SK-N-SH (cell line): Measurements from ENCODE around the gene DOK7. TPM values are rescaled to one million over a fixed set of nuclear protein-coding genes. Genes with fewer than 3 reads are reported as not detected.

Experiments
- CTCF ChIA-PET: fragments of 300-600, 350-600 bp; formaldehyde crosslinking; extraction: SDS; loops from one replicate; lab custom pipeline; 2021; lab: Yijun Ruan, JAX
- POLR2A ChIA-PET: fragments of 350-600 bp; sonication (Branson Sonifier 250); formaldehyde crosslinking; extraction: SDS; loops from one replicate; lab custom pipeline; 2020; ENCODE audit warnings: antibody characterized with exemption, inconsistent platforms; lab: Yijun Ruan, JAX
- DNase-seq: peaks from one replicate; pipeline ENCODE4 v3.0.0; 2012
- H2AFZ ChIP-seq: fragments of 200-600 bp; sonication (generic); 2 replicates; pipeline ENCODE4 v1.8.1; 2016; ENCODE audit warnings: antibody characterized with exemption, mild to moderate bottlenecking, low read depth
- H3F3A ChIP-seq: fragments of 200-600 bp; sonication (generic); replicated peaks from 2 replicates; pipeline ENCODE3; 2016; ENCODE audit warnings: antibody characterized with exemption, mild to moderate bottlenecking; ENCODE audit not compliant: insufficient read depth
- H3K27ac ChIP-seq, 2 experiments: fragments of 200-500 bp in 1 of 2; fragments of 200-600 bp in 1 of 2; sonication (Bioruptor generic) in 1 of 2; sonication (generic), shearing (Covaris generic) in 1 of 2; 2 replicates each; pipeline versions ENCODE4 v1.5.1 to v1.6.1; 2014 to 2016; ENCODE audit warnings: low read depth in 2 of 2, inconsistent platforms in 1 of 2, low read length in 1 of 2, mild to moderate bottlenecking in 1 of 2, mixed read lengths in 1 of 2
- H3K27me3 ChIP-seq: fragments of 200-600 bp; sonication (generic), shearing (Covaris generic); 2 replicates; pipeline ENCODE4 v1.6.1; 2016; ENCODE audit warnings: mixed run types; ENCODE audit not compliant: insufficient read depth
- H3K36me3 ChIP-seq, 2 experiments: fragments of 200-500 bp in 1 of 2; fragments of 200-600 bp in 1 of 2; sonication (Bioruptor generic) in 1 of 2; sonication (generic) in 1 of 2; replicated peaks in 1 of 2; 2 replicates each; pipeline versions ENCODE3 to v1.5.1; 2014 to 2016; ENCODE audit warnings: low read length in 1 of 2, mild to moderate bottlenecking in 1 of 2; ENCODE audit not compliant: insufficient read depth in 2 of 2, control insufficient read depth in 1 of 2
- H3K4me1 ChIP-seq, 2 experiments: fragments of 200-500 bp in 1 of 2; fragments of 200-600 bp in 1 of 2; sonication (Bioruptor generic) in 1 of 2; sonication (generic), shearing (Covaris generic) in 1 of 2; 2 replicates each; pipeline versions ENCODE4 v1.5.1 to v1.6.1; 2014 to 2016; ENCODE audit warnings: low read depth in 1 of 2, low read length in 1 of 2, mixed run types in 1 of 2; ENCODE audit not compliant: insufficient read depth in 2 of 2, control insufficient read depth in 1 of 2
- H3K4me2 ChIP-seq: fragments of 200-600 bp; sonication (generic), shearing (Covaris generic); 2 replicates; pipeline ENCODE4 v1.6.1; 2017; ENCODE audit warnings: mixed run types
- H3K4me3 ChIP-seq, 2 experiments: fragments of 200-500 bp in 1 of 2; fragments of 200-600 bp in 1 of 2; sonication (Bioruptor generic) in 1 of 2; sonication (generic), shearing (Covaris generic) in 1 of 2; 2 replicates each; pipeline versions ENCODE4 v1.5.1 to v1.8.1; 2014 to 2016; ENCODE audit warnings: low read depth in 2 of 2, inconsistent platforms in 1 of 2, low read length in 1 of 2, mild to moderate bottlenecking in 1 of 2, mixed read lengths in 1 of 2, moderate library complexity in 1 of 2
- H3K79me2 ChIP-seq: fragments of 200-600 bp; sonication (generic); 2 replicates; pipeline ENCODE4 v1.8.1; 2017; ENCODE audit warnings: mild to moderate bottlenecking; ENCODE audit not compliant: insufficient read depth
- H3K9ac ChIP-seq: fragments of 200-600 bp; sonication (generic); 2 replicates; pipeline ENCODE4 v1.6.1; 2017; ENCODE audit warnings: mixed run types
- H3K9me2 ChIP-seq: fragments of 200-600 bp; sonication (generic); 2 replicates; pipeline ENCODE4 v1.6.1; 2017; ENCODE audit warnings: mixed run types
- H3K9me3 ChIP-seq: fragments of 200-600 bp; sonication (generic); 2 replicates; pipeline ENCODE4 v1.6.1; 2017; ENCODE audit warnings: mixed run types, mild to moderate bottlenecking, moderate library complexity
- H4K20me1 ChIP-seq: fragments of 200-600 bp; sonication (generic); 2 replicates; pipeline ENCODE4 v1.6.1; 2017; ENCODE audit warnings: mild to moderate bottlenecking, mixed run types; ENCODE audit not compliant: insufficient read depth
- EZH2phosphoT487 ChIP-seq: fragments of 200-600 bp; sonication (generic); IDR thresholded peaks from 2 replicates; pipeline ENCODE4 v1.6.1; 2017; ENCODE audit warnings: low read depth, mixed run types, mild to moderate bottlenecking, antibody characterized with exemption, moderate library complexity, borderline replicate concordance
- FOXJ3 ChIP-seq: sonication (generic); formaldehyde crosslinking; IDR thresholded peaks from 2 replicates; pipeline ENCODE4 v1.5.1; 2020; ENCODE audit warnings: mild to moderate bottlenecking, missing genetic modification reagents
- GATA2 ChIP-seq: sonication (generic); formaldehyde crosslinking; IDR thresholded peaks from 2 replicates; pipeline ENCODE4 v1.5.0; 2020; ENCODE audit warnings: mild to moderate bottlenecking, missing genetic modification reagents
- JUND ChIP-seq: IDR thresholded peaks from 2 replicates; pipeline ENCODE4 v1.4.0; 2012
- MXI1 ChIP-seq: IDR thresholded peaks from 2 replicates; pipeline ENCODE4 v1.6.1; 2012; ENCODE audit warnings: mild to moderate bottlenecking, low read depth, low read length, improper control_type of control experiment
- NRF1 ChIP-seq: IDR thresholded peaks from 2 replicates; pipeline ENCODE4 v1.6.1; 2012; ENCODE audit warnings: low read depth, mild to moderate bottlenecking, low read length
- RAD21 ChIP-seq: IDR thresholded peaks from 2 replicates; pipeline ENCODE4 v1.6.1; 2012; ENCODE audit warnings: mild to moderate bottlenecking, low read length
- RCOR1 ChIP-seq: fragments of 150-350 bp; IDR thresholded peaks from 2 replicates; pipeline ENCODE4 v1.6.1; 2017; ENCODE audit warnings: antibody characterized with exemption, low read length
- RXRA ChIP-seq: IDR thresholded peaks from 2 replicates; pipeline ENCODE4 v1.4.0; 2012; ENCODE audit warnings: low read depth, mild to moderate bottlenecking, borderline replicate concordance
- TAF1 ChIP-seq: IDR thresholded peaks from 2 replicates; pipeline ENCODE4 v1.6.1; 2012; ENCODE audit warnings: low read depth, mild to moderate bottlenecking, low read length, moderate library complexity, borderline replicate concordance
- TEAD4 ChIP-seq: IDR thresholded peaks from 2 replicates; pipeline ENCODE4 v1.4.0; 2012; ENCODE audit warnings: mild to moderate bottlenecking, borderline replicate concordance; ENCODE audit not compliant: insufficient read depth
- YY1 ChIP-seq: IDR thresholded peaks from 2 replicates; pipeline ENCODE4 v1.4.0; 2012; ENCODE audit warnings: low read depth, mild to moderate bottlenecking
- WGBS: methylation state at CpG from one replicate; pipeline ENCODE4 v1.1.6; 2017; ENCODE audit warnings: low lambda C conversion rate; 5-methylcytosine and 5-hydroxymethylcytosine counted together
- polyA plus RNA-seq, 3 experiments: library from polyadenylated mRNA; depleted of rRNA; stranded (reverse); fragments of >200 nt; gene quantifications; 2 replicates each; pipeline ENCODE4 v1.2.3, GENCODE V29; 2012
- TF ChIP-seq, protein P1 (sequence below): IDR thresholded peaks from 2 replicates; pipeline ENCODE4 v1.4.0; 2012; ENCODE audit warnings: low read depth
- TF ChIP-seq, protein P2 (sequence below): fragments of 150-350 bp; IDR thresholded peaks from 2 replicates; pipeline ENCODE4 v1.6.1; 2017; ENCODE audit warnings: antibody characterized with exemption, low read length, low read depth, borderline replicate concordance
- TF ChIP-seq, protein P3 (sequence below): fragments of 200-600 bp; sonication (generic); IDR thresholded peaks from 2 replicates; pipeline ENCODE4 v1.6.1; 2017; ENCODE audit warnings: antibody characterized with exemption, mild to moderate bottlenecking, moderate library complexity
- TF ChIP-seq, protein P4 (sequence below): fragments of 150-350 bp; IDR thresholded peaks from 2 replicates; pipeline ENCODE4 v1.6.1; 2016; ENCODE audit warnings: mild to moderate bottlenecking, low read depth, low read length
- TF ChIP-seq, protein P5 (sequence below): IDR thresholded peaks from 2 replicates; pipeline ENCODE4 v1.4.0; 2012; ENCODE audit warnings: low read depth, borderline replicate concordance

Gene DOK7
- polyA plus RNA-seq, 1 of the 3 experiments (the other 2 are of a cell fraction), result not detected

DNA sequence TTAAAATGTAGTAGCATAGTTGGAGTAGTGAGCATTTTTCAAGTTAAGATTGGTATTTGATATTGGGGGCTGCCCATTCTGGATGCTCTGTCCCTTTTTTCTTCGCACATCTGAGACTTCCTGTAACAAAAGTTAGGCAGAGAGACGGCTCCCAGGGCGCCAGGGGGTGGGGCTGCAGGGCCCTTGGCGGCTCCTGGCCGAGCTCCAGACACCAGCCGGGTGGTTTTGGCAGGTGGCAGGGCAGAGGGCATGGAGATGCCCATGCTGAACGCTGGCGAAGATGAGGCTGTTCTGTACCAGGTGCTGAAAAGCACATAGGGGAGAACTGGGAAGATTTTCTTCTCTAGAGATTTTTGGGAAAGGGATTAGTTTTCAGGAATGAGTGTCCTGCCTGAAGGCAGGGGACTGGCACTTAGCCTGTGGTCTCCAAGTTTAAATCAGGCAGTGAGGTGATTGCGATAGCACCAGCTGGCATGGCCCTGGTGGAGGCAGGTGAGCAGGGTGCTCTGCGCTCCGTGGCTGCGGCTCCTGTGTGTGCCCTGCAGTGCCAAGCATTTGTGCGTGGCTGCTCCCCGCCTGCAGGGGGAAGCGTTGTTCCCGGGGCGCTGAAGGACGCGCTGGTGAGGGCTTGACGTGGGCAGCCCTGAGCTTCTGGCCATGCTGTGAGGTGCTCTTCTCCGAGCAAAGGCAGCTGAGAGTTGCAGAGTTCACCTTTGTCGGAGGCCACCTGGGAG is 44.9 kb upstream of the DOK7 start:
- Histone ChIP-seq H4K20me1 (no peaks in the 10 kb centered on the region), H3K36me3 (peaks cover 0 to 28% of the 10 kb centered on the region in 2 experiments), H3K79me2 (no peaks in the 10 kb centered on the region), H3K4me2 (no peak overlapping the region), H3K27ac (no peak overlapping the region), H3K9me3 (no peaks in the 10 kb centered on the region), H3F3A (no peaks in the 10 kb centered on the region), H3K9me2 (no peaks in the 10 kb centered on the region), H2AFZ (no peak overlapping the region), H3K9ac (no peak overlapping the region), H3K27me3 (no peaks in the 10 kb centered on the region), H3K4me1 (peaks cover 0 to 2% of the 10 kb centered on the region in 2 experiments; a peak in 1 of 4 replicates), H3K4me3 (no peak overlapping the region)
- TF ChIP-seq JUND, result no peak
- no peak for TF ChIP-seq EZH2phosphoT487
- TF ChIP-seq RXRA, result no peak
- TF ChIP-seq, protein P1, sequence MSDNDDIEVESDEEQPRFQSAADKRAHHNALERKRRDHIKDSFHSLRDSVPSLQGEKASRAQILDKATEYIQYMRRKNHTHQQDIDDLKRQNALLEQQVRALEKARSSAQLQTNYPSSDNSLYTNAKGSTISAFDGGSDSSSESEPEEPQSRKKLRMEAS, result no peak
- TF ChIP-seq, protein P2, sequence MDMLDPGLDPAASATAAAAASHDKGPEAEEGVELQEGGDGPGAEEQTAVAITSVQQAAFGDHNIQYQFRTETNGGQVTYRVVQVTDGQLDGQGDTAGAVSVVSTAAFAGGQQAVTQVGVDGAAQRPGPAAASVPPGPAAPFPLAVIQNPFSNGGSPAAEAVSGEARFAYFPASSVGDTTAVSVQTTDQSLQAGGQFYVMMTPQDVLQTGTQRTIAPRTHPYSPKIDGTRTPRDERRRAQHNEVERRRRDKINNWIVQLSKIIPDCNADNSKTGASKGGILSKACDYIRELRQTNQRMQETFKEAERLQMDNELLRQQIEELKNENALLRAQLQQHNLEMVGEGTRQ, result no peak
- TF ChIP-seq, protein P3, sequence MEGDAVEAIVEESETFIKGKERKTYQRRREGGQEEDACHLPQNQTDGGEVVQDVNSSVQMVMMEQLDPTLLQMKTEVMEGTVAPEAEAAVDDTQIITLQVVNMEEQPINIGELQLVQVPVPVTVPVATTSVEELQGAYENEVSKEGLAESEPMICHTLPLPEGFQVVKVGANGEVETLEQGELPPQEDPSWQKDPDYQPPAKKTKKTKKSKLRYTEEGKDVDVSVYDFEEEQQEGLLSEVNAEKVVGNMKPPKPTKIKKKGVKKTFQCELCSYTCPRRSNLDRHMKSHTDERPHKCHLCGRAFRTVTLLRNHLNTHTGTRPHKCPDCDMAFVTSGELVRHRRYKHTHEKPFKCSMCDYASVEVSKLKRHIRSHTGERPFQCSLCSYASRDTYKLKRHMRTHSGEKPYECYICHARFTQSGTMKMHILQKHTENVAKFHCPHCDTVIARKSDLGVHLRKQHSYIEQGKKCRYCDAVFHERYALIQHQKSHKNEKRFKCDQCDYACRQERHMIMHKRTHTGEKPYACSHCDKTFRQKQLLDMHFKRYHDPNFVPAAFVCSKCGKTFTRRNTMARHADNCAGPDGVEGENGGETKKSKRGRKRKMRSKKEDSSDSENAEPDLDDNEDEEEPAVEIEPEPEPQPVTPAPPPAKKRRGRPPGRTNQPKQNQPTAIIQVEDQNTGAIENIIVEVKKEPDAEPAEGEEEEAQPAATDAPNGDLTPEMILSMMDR, result peak; percentile 22
- TF ChIP-seq YY1, result no peak
- TF ChIP-seq, protein P4, sequence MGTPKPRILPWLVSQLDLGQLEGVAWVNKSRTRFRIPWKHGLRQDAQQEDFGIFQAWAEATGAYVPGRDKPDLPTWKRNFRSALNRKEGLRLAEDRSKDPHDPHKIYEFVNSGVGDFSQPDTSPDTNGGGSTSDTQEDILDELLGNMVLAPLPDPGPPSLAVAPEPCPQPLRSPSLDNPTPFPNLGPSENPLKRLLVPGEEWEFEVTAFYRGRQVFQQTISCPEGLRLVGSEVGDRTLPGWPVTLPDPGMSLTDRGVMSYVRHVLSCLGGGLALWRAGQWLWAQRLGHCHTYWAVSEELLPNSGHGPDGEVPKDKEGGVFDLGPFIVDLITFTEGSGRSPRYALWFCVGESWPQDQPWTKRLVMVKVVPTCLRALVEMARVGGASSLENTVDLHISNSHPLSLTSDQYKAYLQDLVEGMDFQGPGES, result no peak
- ChIA-PET CTCF (interaction anchor here (0.7 to 1.2 kb wide), 6 partner anchors 9 to 1198 kb away, joined by 3 to 4 read pairs (median 3); no protein-coding TSS in a partner anchor), POLR2A (interaction anchor here (0.6 kb wide), 1 partner anchor 345 kb away, joined by 3 read pairs; no protein-coding TSS in a partner anchor)
- WGBS, result 98% methylated on average over 15 of the region's 22 CpGs
- no peak for DNase-seq

DNA sequence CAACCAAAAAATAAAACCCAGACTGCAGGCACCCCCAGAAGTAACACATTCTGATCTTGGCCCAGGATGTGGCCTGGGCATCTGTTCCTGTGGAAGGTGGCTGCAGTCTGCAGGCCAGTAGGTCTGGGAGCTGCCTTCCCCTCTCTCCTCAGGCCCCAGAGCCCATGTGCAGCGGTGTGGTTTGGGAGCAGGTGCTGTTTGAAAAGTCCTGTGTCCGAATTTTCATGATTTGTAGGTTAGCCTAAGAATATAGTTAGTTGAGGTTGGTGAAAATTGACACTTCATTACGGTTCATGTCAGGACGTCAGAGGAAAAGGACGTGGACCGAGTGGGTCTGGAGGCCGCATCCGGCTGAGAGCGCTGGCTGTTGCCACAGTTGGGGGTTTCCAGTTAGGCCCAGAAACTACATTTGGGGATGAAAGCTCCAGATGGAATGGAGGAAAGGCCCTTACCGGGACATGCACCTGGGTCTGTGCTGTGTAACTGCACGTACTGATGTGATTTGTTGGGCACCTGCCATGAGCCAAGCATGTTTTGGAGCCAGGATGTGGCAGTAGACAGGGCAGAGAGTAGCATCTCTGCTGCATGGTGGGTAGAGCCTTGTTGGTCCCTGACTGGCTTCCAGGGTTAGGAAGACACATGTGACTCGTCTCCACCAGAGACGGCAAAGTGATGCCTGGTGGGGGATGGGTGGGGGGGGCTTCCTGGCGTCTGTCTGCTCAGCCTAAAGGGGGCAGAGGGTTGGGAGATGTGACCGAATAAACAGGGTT is 43.1 kb upstream of the DOK7 start:
- Histone ChIP-seq H3K27ac (no peak overlapping the region), H3F3A (no peaks in the 10 kb centered on the region), H3K9ac (no peak overlapping the region), H2AFZ (no peak overlapping the region), H3K27me3 (no peaks in the 10 kb centered on the region), H3K4me2 (no peak overlapping the region), H3K9me3 (no peaks in the 10 kb centered on the region), H3K36me3 (peaks cover 2 to 36% of the 10 kb centered on the region in 2 experiments), H3K4me3 (no peak overlapping the region), H3K9me2 (no peaks in the 10 kb centered on the region), H3K4me1 (peaks cover 0 to 2% of the 10 kb centered on the region in 2 experiments; a peak in 1 of 4 replicates), H4K20me1 (no peaks in the 10 kb centered on the region), H3K79me2 (no peaks in the 10 kb centered on the region)
- no peak for DNase-seq
- CTCF ChIA-PET, result interaction anchor here (0.5 to 2.1 kb wide), 3 partner anchors 10 to 143 kb away, joined by 3 to 8 read pairs (median 4); no protein-coding TSS in a partner anchor
- WGBS, result 86% methylated on average over 12 of the region's 15 CpGs
- POLR2A ChIA-PET, result interaction anchor here (0.7 kb wide), 1 partner anchor 943 kb away, joined by 3 read pairs; no protein-coding TSS in a partner anchor
- TF ChIP-seq MXI1, result no peak
- TF ChIP-seq, protein P3, result no peak
- TF ChIP-seq NRF1, result no peak
- TF ChIP-seq, protein P5, sequence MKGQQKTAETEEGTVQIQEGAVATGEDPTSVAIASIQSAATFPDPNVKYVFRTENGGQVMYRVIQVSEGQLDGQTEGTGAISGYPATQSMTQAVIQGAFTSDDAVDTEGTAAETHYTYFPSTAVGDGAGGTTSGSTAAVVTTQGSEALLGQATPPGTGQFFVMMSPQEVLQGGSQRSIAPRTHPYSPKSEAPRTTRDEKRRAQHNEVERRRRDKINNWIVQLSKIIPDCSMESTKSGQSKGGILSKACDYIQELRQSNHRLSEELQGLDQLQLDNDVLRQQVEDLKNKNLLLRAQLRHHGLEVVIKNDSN, result no peak
- no peak for TF ChIP-seq RCOR1
- no peak for TF ChIP-seq GATA2
- TF ChIP-seq RAD21, result no peak
- TF ChIP-seq TAF1, result no peak
- TF ChIP-seq FOXJ3 (CRISPR knock-in tag), result no peak
- no peak for TF ChIP-seq TEAD4
